Gastrocnemius medialis (tissue), 4 donors: ENCODE data around the gene VOPP1.

Experiments used
- CTCF ChIP-seq, 5 experiments: fragments of 450-650 bp in 3 of 5; fragments of 200-600 bp in 2 of 5; sonication (generic) in 2 of 5; IDR thresholded peaks in 4 of 5; conservative IDR thresholded peaks in 1 of 5; 1 replicate in 4 of 5; 2 replicates in 1 of 5; pipeline ENCODE4 v1.5.1; 2016 to 2019; ENCODE audit warnings: antibody characterized with exemption in 5 of 5, mild to moderate bottlenecking in 3 of 5, moderate library complexity in 3 of 5
- POLR2A ChIP-seq, 2 donors: fragments of 450-650 bp; IDR thresholded peaks; one replicate each; pipeline ENCODE4 v1.6.1; 2017; ENCODE audit warnings: antibody characterized with exemption in 2 of 2, mild to moderate bottlenecking in 2 of 2, moderate library complexity in 2 of 2

- TF ChIP-seq CTCF (IDR thresholded peaks at IDR 0.05 in 4 of 5, conservative IDR thresholded peaks at IDR 0.05 in 1 of 5) (no peak), POLR2A (IDR thresholded peaks at IDR 0.05) (no peak)
Observed at GRCh38 chr7:55594870-55595269, 22.6 kb upstream of the VOPP1 start.
